ENCODE results near the gene SPRY4.
"Not testable (repeated sequence)": the region's sequence is repeated elsewhere in the genome, so short reads cannot be mapped to it uniquely, and the experiment has no call there.

Gene SPRY4

DNA sequence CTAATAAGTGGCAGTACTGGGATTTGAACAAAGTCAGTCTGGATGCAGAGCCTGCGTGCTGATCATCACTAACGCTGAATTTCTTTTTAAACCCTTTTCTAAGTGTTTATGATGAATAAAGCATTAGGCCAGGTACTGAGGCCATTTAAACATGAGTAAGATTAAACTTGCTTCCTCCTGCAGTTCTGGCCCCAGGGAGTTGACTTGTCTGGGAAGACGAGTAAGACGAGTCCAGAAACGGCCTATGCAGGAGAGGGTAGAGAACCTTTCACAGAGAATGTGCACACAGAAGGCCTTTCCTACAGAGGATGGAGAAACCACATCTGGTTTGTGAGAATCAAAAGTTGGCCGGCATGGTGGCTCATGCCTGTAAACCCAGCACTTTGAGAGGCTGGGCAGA is 42.9 kb downstream of the SPRY4 start:
- TF ChIP-seq ZFX (IDR thresholded peaks at IDR 0.05) (no peak), CTCF (conservative IDR thresholded peaks at IDR 0.05) (no peak)
- no peak overlapping the region for H3K27ac ChIP-seq

- TF ChIP-seq CTCF (conservative IDR thresholded peaks at IDR 0.05) (no peak), ZFX (IDR thresholded peaks at IDR 0.05) (no peak)
- no peak overlapping the region for H3K27ac ChIP-seq
These were observed 43.8 kb downstream of the SPRY4 start for GRCh38 chr5:142281008-142281367.

- H3K27ac ChIP-seq: no peak overlapping the region
- TF ChIP-seq ZFX (IDR thresholded peaks at IDR 0.05) (no peak), CTCF (conservative IDR thresholded peaks at IDR 0.05) (no peak)
These were observed 44.5 kb downstream of the SPRY4 start for GRCh38 chr5:142280066-142281007.

DNA sequence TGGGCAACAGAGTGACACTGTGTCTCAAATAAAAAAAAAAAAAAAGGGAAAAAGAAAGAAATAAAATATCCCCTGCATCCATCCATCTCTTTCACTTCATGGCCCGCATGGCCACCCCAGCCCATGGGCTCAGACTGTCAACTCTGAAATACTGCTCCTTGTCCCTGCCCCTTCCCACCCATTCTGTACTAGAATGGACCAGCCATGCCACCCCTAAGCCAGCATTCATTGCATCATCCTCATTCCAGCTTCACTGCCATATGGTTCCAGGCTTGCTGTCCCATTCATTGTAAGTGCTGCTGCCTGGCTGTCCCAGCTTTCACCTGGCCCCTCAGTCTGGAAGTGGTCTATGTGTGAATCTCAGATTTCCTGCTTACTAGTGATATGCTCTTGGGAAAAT is 46.2 kb downstream of the SPRY4 start:
- H3K27ac ChIP-seq: no peak overlapping the region
- no peak for TF ChIP-seq ZFX (IDR thresholded peaks at IDR 0.05)
- TF ChIP-seq CTCF (conservative IDR thresholded peaks at IDR 0.05): no peak

- TF ChIP-seq ZFX (IDR thresholded peaks at IDR 0.05) (no peak), CTCF (conservative IDR thresholded peaks at IDR 0.05) (no peak)
- H3K27ac ChIP-seq: no peak overlapping the region
These were observed 47.0 kb downstream of the SPRY4 start for GRCh38 chr5:142277796-142278195.

DNA sequence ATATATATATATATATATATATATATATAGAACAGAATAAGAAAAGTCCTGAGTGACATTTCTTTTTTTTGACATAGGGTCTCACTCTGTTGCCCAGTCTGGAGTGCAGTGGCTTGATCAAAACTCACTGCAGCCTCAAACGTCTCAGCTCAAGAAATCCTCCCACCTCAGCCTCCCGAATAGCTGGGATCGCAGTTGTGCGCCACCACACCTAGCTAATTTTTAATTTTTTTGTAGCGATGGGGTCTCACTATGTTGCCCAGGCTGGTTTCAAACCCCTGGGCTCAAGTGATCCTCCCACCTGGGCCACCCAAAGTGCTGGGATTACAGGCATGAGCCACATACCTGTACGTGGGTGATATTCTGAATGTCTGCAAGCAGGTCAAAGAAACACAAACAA is 48.3 kb downstream of the SPRY4 start:
- TF ChIP-seq CTCF (conservative IDR thresholded peaks at IDR 0.05): no peak
- TF ChIP-seq ZFX (IDR thresholded peaks at IDR 0.05): no peak
- H3K27ac ChIP-seq: no peak overlapping the region

DNA sequence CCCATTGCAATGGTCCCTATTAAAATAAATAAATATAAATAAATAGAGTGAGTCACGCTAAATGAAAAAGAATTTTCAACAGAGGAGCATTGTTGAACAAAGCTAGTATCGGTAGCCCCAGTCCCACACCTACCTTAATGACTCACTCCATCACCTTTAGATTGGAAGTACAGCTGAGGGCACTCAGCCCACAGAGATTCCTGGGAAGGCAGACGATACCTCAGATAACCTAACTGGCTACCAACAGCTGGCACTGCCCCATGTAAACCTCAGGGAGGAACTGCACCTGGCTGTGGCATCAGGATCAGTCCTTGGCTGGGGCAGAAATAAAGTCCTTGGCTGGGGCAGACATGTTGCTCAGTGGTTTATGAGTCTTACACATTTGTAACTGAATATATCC is 49.3 kb downstream of the SPRY4 start:
- H3K27ac ChIP-seq: no peak overlapping the region
- TF ChIP-seq ZFX (IDR thresholded peaks at IDR 0.05) (no peak), CTCF (conservative IDR thresholded peaks at IDR 0.05) (no peak)

DNA sequence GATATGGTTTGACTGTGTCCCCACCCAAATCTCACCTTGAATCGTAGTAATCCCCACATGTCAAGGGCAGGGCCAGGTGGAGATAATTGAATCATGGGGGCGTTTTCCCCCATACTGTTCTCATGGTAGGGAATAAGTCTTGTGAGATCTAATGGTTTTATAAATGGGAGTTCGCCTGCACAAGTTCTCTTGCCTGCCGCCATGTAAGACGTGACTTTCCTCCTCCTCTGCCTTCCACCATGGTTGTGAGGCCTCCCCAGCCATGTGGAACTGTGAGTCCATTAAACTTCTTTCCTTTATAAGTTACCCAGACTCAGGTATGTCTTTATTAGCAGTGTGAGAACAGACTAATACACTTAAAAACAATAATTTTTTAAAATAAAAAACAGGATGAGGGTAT is 52.2 kb downstream of the SPRY4 start:
- H3K27ac ChIP-seq: not testable (repeated sequence)

- not testable (repeated sequence) for H3K27ac ChIP-seq
These were observed 60.7 kb downstream of the SPRY4 start for GRCh38 chr5:142264084-142264483.

Measured in C4-2B (cell line).